DOHH2 (cell line): Measurements from ENCODE around the gene SVOPL.

Experiments used
- CTCF ChIP-seq: fragments of 200-600 bp; sonication (generic); IDR thresholded peaks from one replicate; pipeline ENCODE4 v1.5.1; 2014; ENCODE audit warnings: antibody characterized with exemption, mild to moderate bottlenecking, low read depth, low read length; ENCODE audit not compliant: poor library complexity, severe bottlenecking
- EZH2phosphoT487 ChIP-seq: fragments of 200-600 bp; sonication (generic); IDR thresholded peaks from 2 replicates; pipeline ENCODE4 v1.6.1; 2017; ENCODE audit warnings: borderline replicate concordance, mild to moderate bottlenecking, antibody characterized with exemption, low read length, moderate library complexity, mixed read lengths

- TF ChIP-seq CTCF (no peak), EZH2phosphoT487 (no peak)
Measured at GRCh38 chr7:138627361-138627760, 73.8 kb downstream of the SVOPL start.
